Smooth muscle cell (in vitro differentiated cells): ENCODE measurements around the gene TAGLN2. TPM values are rescaled to one million over a fixed set of nuclear protein-coding genes. Genes with fewer than 3 reads are reported as not detected.

ENCODE experiments used
- DNase-seq: peaks from one replicate; lab custom pipeline; 2025; ENCODE audit not compliant: unreplicated experiment; lab: John Stamatoyannopoulos, UW
- H2AFZ ChIP-seq: fragments of 200-600 bp; sonication (generic); 2 replicates; pipeline ENCODE4 v1.6.0; 2016; ENCODE audit warnings: antibody characterized with exemption, low read depth, mild to moderate bottlenecking
- H3F3A ChIP-seq: fragments of 200-600 bp; sonication (generic); 2 replicates; pipeline ENCODE4 v1.6.0; 2017; ENCODE audit warnings: antibody characterized with exemption, low read depth
- H3K27ac ChIP-seq: fragments of 200-600 bp; sonication (generic); 2 replicates; pipeline ENCODE4 v1.5.1; 2016; ENCODE audit warnings: low read depth, mild to moderate bottlenecking
- H3K27me3 ChIP-seq: fragments of 200-600 bp; sonication (generic); 2 replicates; pipeline ENCODE4 v1.6.1; 2016; ENCODE audit warnings: low read depth, mild to moderate bottlenecking
- H3K36me3 ChIP-seq: fragments of 200-600 bp; sonication (generic); 2 replicates; pipeline ENCODE4 v1.5.1; 2016; ENCODE audit warnings: low read depth
- H3K4me1 ChIP-seq: fragments of 200-600 bp; sonication (generic); 2 replicates; pipeline ENCODE4 v1.5.1; 2016; ENCODE audit warnings: low read depth
- H3K4me2 ChIP-seq: fragments of 200-600 bp; sonication (generic); 2 replicates; pipeline ENCODE4 v1.6.0; 2016; ENCODE audit warnings: mild to moderate bottlenecking
- H3K4me3 ChIP-seq: fragments of 200-600 bp; sonication (generic); 2 replicates; pipeline ENCODE4 v1.5.1; 2016; ENCODE audit warnings: mild to moderate bottlenecking
- H3K79me2 ChIP-seq: fragments of 200-600 bp; sonication (generic); 2 replicates; pipeline ENCODE4 v1.6.0; 2016; ENCODE audit warnings: low read depth, mild to moderate bottlenecking
- H3K9ac ChIP-seq: fragments of 200-600 bp; sonication (generic); 2 replicates; pipeline ENCODE4 v1.6.0; 2016; ENCODE audit warnings: low read depth
- H3K9me3 ChIP-seq: fragments of 200-600 bp; sonication (generic); replicated peaks from 2 replicates; pipeline ENCODE4 v1.5.1; 2016; ENCODE audit warnings: low read depth
- H4K20me1 ChIP-seq: fragments of 200-600 bp; sonication (generic); 2 replicates; pipeline ENCODE4 v1.6.0; 2016; ENCODE audit warnings: low read depth
- CTCF ChIP-seq: fragments of 200-600 bp; sonication (generic); IDR thresholded peaks from 2 replicates; pipeline ENCODE4 v1.5.1; 2017; ENCODE audit warnings: borderline replicate concordance, mild to moderate bottlenecking, antibody characterized with exemption; ENCODE audit not compliant: insufficient read depth, poor library complexity, severe bottlenecking
- whole genome bisulfite sequencing: methylation state at CpG from one replicate; pipeline ENCODE4 v1.1.7; 2016; ENCODE audit warnings: low lambda C conversion rate; 5-methylcytosine and 5-hydroxymethylcytosine counted together
- polyA plus RNA-seq: library from polyadenylated mRNA; unstranded; fragments of >200 nt; fragmentation: Nextera tagmentation; extraction: Ambion mirVana; gene quantifications from 2 replicates; pipeline ENCODE4 v1.2.1, GENCODE V29; 2016
- total RNA-seq: library from RNA; depleted of rRNA; stranded (reverse); fragments of >200 nt; gene quantifications from 2 replicates; pipeline ENCODE4 v1.2.3, GENCODE V29; 2014

Gene TAGLN2
- total and polyA plus RNA-seq, 2 experiments from 2014 or later = 408 to 1,005 TPM

- no peak for TF ChIP-seq CTCF
- Histone ChIP-seq H3K9ac (no peak within 1 kb of the TSS), H3K9me3 (no peaks in the 10 kb centered on the region), H3K36me3 (no peaks in the 10 kb centered on the region), H3K79me2 (no peaks in the 10 kb centered on the region), H3K4me1 (no peaks in the 10 kb centered on the region), H3K27me3 (no peaks in the 10 kb centered on the region), H3K4me2 (no peak within 1 kb of the TSS), H3F3A (no peaks in the 10 kb centered on the region), H4K20me1 (no peaks in the 10 kb centered on the region), H3K4me3 (no peak within 1 kb of the TSS), H2AFZ (no peak within 1 kb of the TSS), H3K27ac (no peak within 1 kb of the TSS)
- DNase-seq = no peak
- 76% methylated on average over 11 of the region's 11 CpGs for WGBS
Observed at GRCh38 chr1:159953536-159954515, 28.5 kb upstream of the TAGLN2 start, which contains the start of gene SLAMF9. Gene SLAMF9 (minus strand): TSS chr1:159954237. CDS start chr1:159954137, 100 bp downstream.

- no peak overlapping the region for H3K27ac ChIP-seq
- DNase-seq = no peak
- no peaks in the 10 kb centered on the region for H3F3A ChIP-seq
- H3K9me3 ChIP-seq = no peaks in the 10 kb centered on the region
- H2AFZ ChIP-seq = no peak overlapping the region
- no peaks in the 10 kb centered on the region for H4K20me1 ChIP-seq
- no peak overlapping the region for H3K4me2 ChIP-seq
- TF ChIP-seq CTCF = no peak
- H3K27me3 ChIP-seq = no peaks in the 10 kb centered on the region
- no peaks in the 10 kb centered on the region for H3K4me1 ChIP-seq
- no peak overlapping the region for H3K4me3 ChIP-seq
- no peaks in the 10 kb centered on the region for H3K79me2 ChIP-seq
- H3K36me3 ChIP-seq = no peaks in the 10 kb centered on the region
- WGBS = 91% methylated on average over 5 of the region's 5 CpGs
- no peak overlapping the region for H3K9ac ChIP-seq
Observed at GRCh38 chr1:159952932-159953331, 27.6 kb upstream of the TAGLN2 start.

GRCh38 chr1:159951551-159951950 is 26.2 kb upstream of the TAGLN2 start:
- TF ChIP-seq CTCF = no peak
- H3K4me2 ChIP-seq = no peak overlapping the region
- H4K20me1 ChIP-seq = no peaks in the 10 kb centered on the region
- H3K9me3 ChIP-seq = no peaks in the 10 kb centered on the region
- H3K27ac ChIP-seq = no peak overlapping the region
- H3K36me3 ChIP-seq = no peaks in the 10 kb centered on the region
- WGBS = 95% methylated on average over 1 of the region's 1 CpG
- no peak overlapping the region for H2AFZ ChIP-seq
- no peaks in the 10 kb centered on the region for H3K4me1 ChIP-seq
- DNase-seq = no peak
- H3K27me3 ChIP-seq = no peaks in the 10 kb centered on the region
- no peak overlapping the region for H3K9ac ChIP-seq
- no peaks in the 10 kb centered on the region for H3F3A ChIP-seq
- no peak overlapping the region for H3K4me3 ChIP-seq
- no peaks in the 10 kb centered on the region for H3K79me2 ChIP-seq

- H3K27me3 ChIP-seq = no peaks in the 10 kb centered on the region
- H3K27ac ChIP-seq = no peak overlapping the region
- no peaks in the 10 kb centered on the region for H3K4me1 ChIP-seq
- H3K4me2 ChIP-seq = no peak overlapping the region
- no peak for DNase-seq
- 38% methylated on average over 2 of the region's 2 CpGs for WGBS
- H2AFZ ChIP-seq = no peak overlapping the region
- no peak overlapping the region for H3K4me3 ChIP-seq
- no peak overlapping the region for H3K9ac ChIP-seq
- H3K9me3 ChIP-seq = no peaks in the 10 kb centered on the region
- TF ChIP-seq CTCF = no peak
- no peaks in the 10 kb centered on the region for H3K79me2 ChIP-seq
- H3K36me3 ChIP-seq = no peaks in the 10 kb centered on the region
- H4K20me1 ChIP-seq = no peaks in the 10 kb centered on the region
- no peaks in the 10 kb centered on the region for H3F3A ChIP-seq
Observed at GRCh38 chr1:159951016-159951415, 25.7 kb upstream of the TAGLN2 start.
